ENCODE results near the gene TERC.

GRCh38 chr3:169744366-169745054, 20.4 kb downstream of the TERC start:
- TF ChIP-seq SUZ12 (IDR thresholded peaks at IDR 0.05; ENCODE audit: extremely low read depth, insufficient read depth, insufficient read length) (no peak), ZNF274 (IDR thresholded peaks at IDR 0.05; ENCODE audit: low read depth, low read length) (no peak), YY1 (IDR thresholded peaks at IDR 0.05; ENCODE audit: insufficient read depth, insufficient read length) (no peak)
